Dermis microvascular lymphatic vessel endothelial cell (primary cell): ENCODE data around the gene PHOSPHO1. TPM values are rescaled to one million over a fixed set of nuclear protein-coding genes. Genes with fewer than 3 reads are reported as not detected.
"Not testable (repeated sequence)": the region's sequence is repeated elsewhere in the genome, so short reads cannot be mapped to it uniquely, and the experiment has no call there.

Experiments used
- DNase-seq, 2 donors: peaks; one replicate each; pipeline versions ENCODE4 v3.0.0 to v3.0.0-alpha.2; 2010; ENCODE audit warnings: low read depth in 2 of 2
- total RNA-seq: library from RNA; depleted of rRNA; stranded (reverse); fragments of >200 nt; gene quantifications from 2 replicates; pipeline ENCODE4 v1.2.1, GENCODE V29; 2014

PHOSPHO1 gene, protein sequence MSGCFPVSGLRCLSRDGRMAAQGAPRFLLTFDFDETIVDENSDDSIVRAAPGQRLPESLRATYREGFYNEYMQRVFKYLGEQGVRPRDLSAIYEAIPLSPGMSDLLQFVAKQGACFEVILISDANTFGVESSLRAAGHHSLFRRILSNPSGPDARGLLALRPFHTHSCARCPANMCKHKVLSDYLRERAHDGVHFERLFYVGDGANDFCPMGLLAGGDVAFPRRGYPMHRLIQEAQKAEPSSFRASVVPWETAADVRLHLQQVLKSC
- total RNA-seq, result under 0.01 TPM in 1 of 2 replicates, not detected in the other

DNA sequence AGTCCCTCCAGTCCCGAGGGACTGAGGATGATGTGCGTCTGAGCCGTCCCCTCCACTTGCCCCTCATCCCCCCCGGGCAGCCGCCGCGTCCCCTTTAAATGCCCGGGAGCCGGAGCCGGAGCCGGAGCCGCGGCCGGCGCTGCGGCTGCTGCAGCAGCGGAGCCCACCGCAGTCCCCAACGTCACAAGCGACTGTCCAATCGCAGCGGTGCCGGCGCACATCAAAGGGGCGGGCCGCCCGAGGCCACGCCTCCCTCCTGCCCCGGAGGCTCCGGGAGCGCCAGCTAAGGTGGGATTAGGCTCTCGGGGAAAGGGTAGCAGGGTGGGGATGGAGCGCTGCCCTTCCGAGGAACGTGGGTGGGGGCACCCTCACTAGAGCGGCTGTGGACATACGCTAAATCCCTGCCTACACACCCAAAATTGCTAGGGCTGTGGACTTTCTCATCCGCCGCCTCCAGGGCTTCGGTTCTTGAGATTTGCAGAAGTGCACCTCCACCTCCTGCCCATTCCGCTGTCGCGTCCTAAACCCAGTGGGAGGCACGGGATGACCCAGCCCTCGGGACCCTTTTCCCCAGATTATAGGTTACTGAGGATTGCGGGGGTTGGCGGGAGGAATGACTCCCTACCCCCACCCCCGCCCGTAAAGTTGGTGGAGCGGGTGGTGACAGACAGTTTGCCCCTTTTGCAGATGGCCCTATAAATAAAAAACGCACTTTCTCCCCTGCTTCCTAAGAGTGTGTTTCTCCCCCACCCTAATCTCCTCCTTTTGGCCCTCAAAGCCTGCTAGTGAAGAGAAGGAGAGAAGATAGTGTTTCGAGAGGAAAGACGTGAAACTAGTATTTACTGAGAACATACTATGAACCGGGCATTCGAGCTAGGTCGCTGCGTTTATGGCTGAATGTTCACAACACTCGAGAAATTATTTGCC, at the start of gene PHOSPHO1:
Gene PHOSPHO1, minus strand, starts transcription at position 152 of the 927 bp plus-strand sequence. CDS start 4,096 bp downstream, outside the sequence.
- DNase-seq, result peak; percentile 60 to 86

DNA sequence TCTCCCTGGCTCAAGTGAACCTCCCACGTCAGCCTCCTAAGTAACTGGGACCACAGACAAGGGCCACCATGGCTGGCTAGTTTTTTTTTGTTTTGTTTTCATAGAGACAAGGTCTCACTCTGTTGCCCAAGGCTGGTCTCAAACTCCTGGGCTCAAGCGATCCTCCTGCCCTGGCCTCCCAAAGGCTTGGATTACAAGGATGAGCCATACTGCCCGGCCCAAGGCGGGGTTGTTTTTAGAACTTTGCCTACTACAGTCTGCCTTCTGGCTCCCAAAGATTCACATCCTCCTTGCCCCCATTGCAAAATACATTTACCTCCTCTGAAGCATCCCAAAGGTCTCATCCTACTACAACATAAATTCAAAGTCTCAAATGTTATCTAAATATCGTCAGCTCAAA, 49.5 kb upstream of the PHOSPHO1 start:
- DNase-seq, result no peak

DNA sequence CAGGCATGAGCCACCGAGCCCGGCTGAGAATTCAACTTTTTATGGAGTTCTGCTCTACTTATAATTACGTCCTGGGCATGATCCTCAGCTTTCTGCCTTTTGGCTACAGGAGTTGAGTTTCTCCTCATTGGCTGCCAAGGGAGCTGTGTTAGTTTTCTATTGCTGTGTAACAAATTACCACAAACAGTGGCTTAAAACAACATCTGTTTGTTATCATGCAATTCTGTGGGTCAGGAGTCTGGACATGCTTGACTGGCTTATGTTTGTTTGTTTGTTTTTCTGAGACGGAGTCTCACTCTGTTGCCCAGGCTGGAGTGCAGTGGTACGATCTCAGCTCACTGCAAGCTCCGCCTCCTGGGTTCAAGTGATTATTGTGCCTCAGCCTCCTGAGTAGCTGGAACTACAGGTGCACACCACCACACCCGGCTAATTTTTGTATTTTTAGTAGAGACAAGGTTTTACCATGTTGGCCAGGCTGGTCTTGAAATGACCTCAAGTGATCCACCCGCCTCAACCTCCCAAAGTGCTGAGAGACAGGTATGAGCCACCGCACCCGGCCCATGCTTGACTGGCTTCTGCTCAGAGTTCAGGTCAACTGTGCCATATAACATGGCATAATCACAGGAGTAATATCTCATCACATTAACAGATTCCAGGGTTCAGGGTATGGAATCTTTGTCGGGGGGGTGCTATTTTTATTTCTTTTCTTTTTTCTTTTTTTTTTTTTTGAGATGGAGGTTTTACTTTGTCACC, 48.9 kb upstream of the PHOSPHO1 start:
- not testable (repeated sequence) for DNase-seq

DNA sequence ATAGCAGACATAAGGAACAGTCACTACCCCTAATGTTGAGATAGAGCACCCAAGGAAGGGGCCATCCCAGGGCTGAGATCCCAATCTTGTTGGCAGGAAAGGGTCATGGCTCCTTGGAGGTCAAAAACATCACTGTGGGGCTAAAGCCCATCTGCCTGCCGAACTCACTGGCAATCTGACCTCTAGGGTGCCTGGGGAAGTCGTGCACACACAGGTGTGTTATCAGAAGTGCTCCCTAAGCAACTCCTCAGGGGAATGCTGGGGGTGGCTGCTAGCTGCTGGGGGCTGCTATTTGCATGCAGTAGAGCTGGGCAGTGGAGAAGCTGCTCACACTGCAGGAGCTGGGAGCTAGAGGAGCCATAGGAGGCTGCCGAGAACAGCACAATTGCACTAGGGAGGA, 47.5 kb upstream of the PHOSPHO1 start:
- no peak for DNase-seq

DNA sequence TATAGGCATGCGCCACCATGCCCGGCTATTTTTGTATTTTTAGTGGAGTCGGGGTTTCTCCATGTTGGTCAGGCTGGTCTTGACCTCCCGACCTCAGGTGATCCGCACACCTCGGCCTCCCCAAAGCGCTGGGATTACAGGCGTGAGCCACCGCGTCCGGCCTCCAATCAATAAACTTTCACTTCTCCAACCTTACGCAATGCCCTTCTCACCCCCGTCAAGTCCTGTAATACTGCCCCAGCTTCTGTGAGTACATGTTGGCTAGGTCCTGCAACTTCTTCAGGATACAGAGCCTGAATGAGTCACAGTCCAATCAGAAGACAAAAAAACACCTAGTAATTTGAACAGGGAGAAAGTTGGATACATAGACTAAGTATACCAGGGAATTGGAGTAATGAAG, 47.1 kb upstream of the PHOSPHO1 start:
- no peak for DNase-seq

DNA sequence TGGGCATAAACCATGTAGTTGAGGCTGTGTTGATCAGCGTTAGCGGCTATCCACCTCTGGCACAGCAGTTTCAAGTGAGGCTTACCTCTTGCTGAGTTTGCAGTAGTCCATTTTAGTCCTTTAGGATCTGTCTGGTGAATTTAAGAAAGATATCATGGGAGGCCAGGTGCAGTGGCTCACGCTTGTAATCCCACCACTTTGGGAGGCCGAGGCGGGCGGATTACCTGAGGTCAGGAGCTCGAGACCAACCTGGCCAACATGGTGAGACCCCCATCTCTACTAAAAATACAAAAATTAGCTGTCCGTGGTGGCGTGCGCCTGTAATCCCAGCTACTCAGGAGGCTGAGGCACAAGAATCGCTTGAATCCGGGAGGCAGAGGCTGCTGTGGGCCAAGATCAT, 45.4 kb upstream of the PHOSPHO1 start:
- DNase-seq, result not testable (repeated sequence)

DNA sequence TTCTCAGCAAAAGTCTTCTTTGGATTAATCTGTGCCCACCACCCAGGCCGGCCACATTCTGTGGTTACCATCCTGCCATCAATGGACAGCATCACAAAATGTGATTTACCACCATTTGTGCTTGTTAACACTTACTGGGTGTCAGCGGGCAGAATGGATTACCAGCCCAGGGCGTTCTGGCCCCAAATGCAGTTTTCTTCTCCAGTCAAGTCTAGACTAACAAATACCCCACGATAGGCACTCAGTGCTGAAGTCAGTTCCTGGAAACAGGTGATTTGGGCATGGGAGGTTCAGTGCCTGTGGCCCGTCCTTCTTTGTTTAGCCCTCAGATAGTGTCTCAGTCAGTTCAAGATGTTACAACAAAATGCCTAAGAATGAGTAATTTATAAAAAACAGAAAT, 38.8 kb upstream of the PHOSPHO1 start:
- no peak for DNase-seq

DNA sequence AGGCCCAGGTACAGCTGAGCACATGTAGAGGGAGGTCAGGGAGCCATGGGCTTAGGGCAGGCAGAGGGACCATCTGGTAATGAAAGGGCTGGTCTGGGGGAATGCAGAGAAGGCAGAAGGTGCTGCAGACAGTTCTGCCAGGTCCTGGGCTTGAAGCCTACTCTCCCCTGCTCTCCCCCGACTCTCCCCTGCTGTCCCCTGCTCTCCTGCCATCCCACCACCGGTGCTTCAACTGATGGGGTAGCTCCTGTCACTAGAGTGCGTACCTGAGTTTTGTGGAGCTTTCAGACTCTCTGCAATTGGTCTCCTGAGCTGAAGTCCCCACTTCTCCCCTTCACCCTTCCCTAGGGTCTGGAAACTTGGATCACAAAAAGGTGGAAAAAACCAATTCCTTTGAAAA, 37.3 kb upstream of the PHOSPHO1 start:
- DNase-seq, result no peak

DNA sequence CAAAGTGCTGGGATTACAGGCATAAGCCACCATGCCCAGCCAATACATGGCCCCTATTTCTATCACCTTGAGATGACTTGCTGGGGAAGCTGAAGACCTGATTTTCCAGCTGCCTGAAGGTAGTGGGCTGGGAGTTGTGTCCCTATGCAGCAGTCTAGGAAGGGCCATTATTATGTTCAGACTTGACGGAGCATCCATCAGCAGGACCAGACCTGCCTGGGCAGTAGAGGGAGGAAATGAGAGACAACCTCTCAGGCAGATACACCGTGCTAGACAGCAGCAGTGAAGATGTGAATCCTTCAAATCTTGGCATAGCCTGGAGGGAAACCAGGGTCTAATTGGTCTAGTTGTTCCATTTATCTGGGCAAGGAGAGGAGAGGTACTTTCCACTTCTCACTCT, 35.6 kb upstream of the PHOSPHO1 start:
- no peak for DNase-seq

DNA sequence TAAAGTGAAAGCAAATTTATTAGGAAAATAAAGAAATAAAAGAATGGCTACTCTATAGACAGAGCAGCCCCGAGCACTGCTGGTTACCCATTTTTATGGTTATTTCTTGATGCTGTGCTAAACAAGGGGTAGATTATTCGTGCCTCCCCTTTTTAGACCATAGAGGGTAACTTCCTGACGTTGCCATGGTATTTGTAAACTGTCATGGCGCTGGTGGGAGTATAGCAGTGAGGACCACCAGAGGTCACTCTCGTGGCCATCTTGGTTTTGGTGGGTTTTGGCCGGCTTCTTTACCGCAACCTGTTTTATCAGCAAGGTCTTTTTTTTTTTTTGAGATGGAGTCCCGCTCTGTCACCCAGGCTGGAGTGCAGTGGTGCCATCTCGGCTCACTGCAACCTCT, 31.0 kb upstream of the PHOSPHO1 start:
- DNase-seq, result not testable (repeated sequence)

DNA sequence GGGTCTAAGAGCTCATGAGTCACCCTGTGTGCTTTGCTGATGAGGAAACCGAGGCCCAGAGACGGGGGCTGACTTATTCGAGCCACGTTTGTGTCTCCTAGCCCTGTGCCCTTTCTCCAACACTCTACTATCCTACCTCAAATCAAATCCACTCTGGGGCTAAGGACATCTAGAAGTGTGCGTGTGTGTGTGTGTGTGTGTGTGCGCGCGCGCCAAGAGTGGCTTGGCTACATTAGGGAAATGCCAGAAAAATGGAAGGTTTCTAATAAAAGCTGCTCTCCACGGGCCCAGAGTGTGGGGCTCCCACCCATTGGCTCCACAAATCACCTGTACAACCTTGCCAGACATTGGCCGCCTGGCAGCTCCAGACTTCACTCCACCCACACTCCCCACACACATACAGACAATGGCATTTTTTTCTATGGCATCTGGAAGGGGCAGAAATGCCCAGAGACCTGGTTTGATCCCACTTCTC, 30.3 kb upstream of the PHOSPHO1 start:
- no peak for DNase-seq

DNA sequence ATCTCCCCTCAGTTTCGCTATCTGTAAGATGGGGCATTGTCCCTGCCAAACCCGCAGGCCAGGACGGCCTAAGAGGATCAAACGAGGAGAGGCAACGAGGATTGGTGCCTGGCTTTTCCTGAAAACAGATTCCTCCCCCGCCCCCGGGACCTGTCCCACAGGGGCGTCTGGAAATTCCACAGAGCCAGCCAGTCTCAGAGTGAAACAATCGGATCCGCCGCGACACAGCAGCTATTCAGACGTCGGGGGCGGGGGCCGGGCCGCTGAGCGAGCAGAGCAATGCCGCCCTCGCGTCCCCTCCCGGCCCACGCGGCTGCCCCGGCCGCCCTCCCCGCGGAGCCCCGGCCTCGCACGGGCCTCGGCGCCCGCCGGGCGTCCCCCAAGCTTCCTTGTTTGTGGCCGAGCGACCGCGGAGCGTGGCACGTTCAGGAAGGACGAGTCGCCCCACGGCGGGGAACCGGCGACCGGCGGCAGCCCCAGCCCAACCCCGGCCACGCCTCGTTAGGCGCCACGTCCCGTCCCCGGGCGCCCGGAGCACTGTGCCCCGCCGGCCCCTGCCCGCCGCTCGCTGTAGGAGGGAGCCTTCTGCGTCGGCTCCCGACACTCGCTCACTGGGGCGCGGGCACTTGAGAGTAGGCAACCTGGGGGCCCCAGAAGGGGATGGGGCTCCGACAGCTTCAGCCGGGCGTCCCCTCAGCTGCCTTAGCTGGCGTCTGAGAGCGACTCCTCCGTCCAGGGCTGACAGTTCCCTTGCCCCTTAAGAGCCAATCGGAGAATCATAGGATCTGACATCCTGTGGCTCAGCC, 29.6 kb upstream of the PHOSPHO1 start:
- peak; percentile 43 to 92 for DNase-seq

DNA sequence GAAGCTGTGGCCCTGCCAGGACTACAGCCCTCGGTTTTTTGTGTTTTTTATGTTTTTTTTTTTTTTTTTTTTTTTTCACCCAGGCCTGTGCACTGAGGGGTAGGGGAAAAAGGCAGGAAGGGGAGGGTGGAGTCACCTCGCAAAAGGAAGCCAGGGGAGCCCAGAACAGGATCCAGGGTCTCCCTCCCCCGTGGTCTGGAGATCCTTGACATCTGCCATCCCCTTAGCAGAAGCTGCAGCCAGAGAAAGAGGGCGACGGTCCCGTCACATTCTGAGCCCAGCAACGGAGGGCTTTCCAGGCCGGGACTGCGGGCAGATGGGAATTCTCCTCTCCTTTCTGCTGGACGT, 29.1 kb upstream of the PHOSPHO1 start:
- no peak for DNase-seq

DNA sequence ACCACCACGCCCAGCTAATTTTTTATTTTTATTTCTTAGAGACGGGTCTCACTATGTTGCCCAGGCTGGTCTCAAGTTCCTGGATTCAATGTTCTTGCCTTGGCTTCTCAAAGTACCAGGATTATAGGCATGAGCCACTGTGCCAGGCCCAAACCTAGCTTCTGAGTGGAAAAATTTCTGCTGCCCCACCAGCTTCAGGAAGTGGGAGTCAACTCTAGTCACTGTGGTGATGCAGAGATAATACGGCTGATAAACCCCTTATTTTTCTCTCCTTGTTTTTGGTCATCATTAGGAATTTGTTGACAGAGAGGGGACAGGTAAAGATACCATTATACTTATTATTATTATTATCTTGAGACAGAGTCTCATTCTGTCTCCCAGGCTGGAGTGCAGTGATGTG, 27.8 kb upstream of the PHOSPHO1 start:
- no peak for DNase-seq

DNA sequence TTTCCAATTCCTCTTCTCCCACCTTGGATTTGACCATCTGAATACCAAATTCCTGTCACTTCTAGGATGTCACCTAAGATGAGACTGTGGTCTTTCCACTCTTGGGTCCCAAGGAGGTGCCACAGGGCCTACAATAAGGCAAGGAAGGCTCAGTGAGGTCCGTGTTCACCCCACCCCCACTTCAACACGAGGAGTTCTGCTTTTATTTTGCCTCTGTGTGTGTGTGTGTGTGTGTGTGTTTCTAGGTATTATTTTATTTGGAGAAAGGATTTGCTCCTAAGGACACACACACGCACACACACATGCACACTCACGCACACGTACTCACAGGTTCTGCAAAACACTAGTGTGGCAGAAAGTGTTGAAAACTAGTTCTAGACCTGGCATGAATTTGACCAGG, 24.5 kb upstream of the PHOSPHO1 start:
- no peak for DNase-seq

DNA sequence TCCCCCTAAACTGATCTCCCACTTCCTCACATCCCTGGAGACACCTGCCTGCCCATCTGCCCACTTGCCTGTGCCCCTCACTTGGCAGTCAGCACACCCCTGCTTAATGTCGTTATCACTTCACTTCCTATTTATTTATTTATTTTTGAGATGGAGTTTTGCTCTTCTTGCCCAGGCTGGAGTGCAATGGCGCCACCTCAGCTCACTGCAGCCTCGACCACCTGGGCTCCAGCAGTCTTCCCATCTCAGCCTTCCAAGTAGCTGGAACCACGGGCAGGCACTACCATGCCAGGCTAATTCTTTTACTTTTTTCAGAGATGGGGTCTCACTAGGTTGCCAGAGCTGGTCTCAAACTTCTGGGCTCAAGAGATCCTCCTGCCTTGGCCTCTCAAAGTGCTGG, 23.5 kb upstream of the PHOSPHO1 start:
- DNase-seq, result no peak

DNA sequence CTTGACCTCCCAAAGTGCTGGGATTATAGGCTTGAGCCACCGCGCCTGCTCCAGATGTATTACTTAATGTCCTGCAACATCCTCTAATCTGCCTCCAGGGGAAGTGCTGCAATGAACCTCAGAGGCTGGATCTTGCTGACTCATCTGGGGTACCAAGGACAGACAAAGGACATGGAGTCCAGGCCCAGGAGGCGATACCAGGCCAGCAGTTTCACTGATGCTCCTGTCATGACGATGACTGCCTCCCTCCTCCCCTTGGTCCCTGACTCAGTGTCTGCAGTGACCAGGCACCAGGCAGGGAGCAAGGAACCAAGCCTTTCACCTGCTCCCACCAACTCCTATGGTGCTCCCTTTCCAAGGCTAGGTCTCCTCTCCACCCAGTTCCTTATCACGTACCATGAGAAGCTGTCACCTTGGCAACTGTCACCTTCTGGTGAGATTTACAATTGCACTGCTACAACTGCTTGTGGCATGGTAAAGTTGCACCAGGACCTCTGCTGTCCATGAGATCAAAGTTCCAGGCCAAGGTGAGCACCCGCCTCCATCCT, 21.6 kb upstream of the PHOSPHO1 start:
- no peak for DNase-seq

DNA sequence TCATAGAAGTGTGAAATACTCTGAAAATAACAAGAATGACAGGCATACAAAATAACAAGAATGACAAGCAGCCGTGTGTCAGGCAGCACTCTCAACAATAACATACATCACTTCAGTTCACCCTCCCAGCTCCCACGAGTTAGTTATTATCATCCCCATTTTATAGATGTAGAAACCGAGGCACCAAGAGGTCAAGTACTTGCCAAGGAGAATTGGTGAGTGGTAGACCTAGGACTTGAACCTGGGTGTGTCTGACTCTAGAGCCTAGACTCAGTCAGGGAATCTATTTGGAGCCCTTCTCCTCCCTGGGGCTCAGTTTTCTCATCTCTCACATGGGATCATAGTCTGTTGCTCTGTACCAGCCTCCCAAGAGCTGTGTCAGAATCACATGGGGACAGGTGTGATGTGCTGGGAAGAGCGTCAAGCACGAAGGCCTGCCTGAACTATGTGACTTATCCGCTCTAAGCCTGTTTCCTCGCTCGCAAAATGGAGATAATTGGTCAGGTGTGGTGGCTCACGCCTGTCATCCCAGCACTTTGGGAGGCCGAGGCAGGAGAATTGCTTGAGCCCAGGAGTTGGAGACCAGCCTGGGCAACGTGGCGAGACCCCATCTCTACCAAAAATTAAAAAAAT, 19.4 kb upstream of the PHOSPHO1 start:
- DNase-seq, result no peak

DNA sequence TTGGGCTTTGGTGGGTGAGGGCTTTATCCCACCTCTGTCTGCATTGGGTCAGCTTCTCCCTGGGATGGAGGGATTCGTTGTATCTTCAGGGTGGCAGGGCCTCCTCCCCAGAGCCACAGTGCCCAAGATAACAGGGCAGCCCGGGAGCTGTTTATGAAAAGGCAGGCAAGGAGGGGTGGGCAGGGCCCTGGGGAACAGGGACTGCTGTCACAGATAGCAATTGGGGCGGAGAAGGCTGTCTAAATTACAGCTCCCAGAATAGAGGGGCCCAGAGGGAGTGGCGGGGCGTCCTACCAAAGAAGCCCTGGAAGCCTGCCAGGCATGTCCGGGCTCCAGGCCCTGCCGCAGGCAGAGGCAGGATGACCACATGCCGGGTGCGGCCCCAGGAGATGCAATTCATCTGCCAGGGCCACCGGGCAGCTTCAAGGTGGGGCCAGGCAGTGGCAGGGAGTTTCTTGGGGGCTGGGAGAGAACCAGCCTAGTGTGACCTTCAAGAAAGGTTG, 18.8 kb upstream of the PHOSPHO1 start:
- no peak for DNase-seq

DNA sequence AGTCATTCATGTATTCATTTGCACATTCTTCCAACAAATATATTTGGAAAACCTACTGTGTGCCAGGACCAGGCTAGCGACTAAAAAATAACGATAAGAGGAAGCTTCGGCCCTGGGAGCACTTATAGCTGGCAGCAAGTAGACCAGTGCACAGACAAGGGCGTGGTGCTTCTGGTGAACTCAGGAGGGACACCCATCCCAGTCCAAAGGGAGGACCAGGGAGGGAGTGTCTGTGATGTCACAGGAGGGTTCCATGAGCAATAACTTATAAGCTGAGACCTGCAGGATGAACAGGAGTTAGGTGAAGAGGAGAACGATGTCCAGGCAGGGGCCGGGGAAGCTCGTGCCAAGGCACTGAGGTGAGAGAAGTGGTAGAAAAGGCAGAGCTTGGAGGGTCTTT, 17.4 kb upstream of the PHOSPHO1 start:
- no peak for DNase-seq
